GDM1 (cell line): ENCODE results near the gene SLC6A4.
"Not testable (repeated sequence)": the region's sequence is repeated elsewhere in the genome, so short reads cannot be mapped to it uniquely, and the experiment has no call there.

Experiments
- DNase-seq: peaks from one replicate; lab custom pipeline; 2025; lab: John Stamatoyannopoulos, UW

The SLC6A4 gene

DNA sequence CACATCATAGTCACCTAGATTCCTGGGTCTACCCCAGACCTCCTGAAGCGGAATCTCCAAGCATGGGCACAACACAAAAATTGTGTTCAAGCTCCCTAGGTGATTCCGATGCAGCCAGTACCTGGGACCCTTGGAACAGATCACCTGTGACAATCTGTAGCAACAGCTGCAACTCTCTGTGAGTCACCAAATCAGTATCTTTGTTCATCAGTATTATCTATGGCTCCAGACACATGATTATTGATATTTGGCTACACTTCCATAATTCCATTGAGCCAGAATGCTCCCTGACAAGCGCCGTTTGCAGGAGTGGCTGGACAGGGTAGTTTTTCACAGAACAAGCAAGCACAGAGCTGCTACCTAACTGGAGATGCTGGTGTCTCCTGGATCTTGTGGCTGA is 16.2 kb downstream of the SLC6A4 start:
- no peak for DNase-seq

- DNase-seq: no peak
Observed at GRCh38 chr17:30218799-30219198, 16.7 kb downstream of the SLC6A4 start.

- no peak for DNase-seq
Observed at GRCh38 chr17:30217746-30218245, 17.7 kb downstream of the SLC6A4 start.

DNA sequence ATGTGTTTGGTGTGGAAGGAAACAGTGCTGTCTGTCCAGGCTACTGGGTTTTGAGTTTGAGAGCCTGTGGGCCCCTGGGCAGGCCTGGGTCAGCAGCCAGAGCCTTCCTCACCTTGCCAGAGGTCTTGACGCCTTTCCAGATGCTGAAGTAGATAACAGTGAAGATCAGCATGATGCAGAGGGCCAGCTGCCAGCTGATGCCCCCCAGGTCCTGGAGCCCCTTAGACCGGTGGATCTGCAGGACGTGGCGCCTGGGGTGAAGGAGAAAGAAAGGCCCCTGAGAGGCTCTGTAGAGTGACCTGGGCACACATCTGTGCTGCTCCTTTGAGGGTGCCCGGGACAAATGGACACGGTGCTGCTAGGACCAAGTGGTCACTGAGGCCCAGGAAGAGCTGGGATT is 18.4 kb downstream of the SLC6A4 start:
- no peak for DNase-seq

DNA sequence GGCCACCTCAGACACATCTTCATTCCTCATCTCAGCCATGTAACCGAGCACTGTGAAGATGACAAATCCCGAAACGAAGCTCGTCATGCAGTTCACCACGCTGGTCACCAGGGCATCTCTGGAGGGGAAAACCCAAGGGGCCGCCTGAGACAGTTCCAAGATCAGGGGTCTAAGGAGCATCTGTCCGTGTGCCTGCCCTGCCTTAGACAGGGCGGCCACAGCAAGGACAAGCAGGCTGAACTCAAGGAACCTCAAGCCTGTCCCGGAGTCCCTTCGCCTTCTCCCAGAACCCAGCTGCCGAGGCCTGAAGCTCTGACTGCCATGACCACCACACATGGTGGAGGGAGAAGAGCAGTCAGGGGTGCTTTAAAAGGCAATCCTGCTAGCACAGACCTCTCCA is 22.7 kb downstream of the SLC6A4 start:
- DNase-seq: no peak

DNA sequence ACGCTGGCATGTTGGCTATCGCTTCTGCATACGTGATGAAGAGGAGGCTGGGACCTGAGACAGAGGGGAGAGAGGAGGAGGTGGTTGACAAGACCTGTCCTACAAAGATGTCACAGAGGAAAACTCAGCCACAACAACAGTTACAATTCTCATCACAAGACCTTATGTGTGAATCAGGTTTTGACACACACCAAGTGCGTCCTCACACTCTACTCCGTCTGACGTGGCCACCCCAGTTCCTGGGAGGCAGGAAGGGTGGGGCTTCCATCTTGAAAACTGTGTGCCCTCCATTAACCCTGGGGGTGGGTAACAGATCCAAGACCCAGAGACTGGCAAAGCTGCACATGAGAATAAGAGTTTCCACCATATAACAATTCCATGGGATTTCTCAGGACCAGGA is 24.1 kb downstream of the SLC6A4 start:
- no peak for DNase-seq

DNA sequence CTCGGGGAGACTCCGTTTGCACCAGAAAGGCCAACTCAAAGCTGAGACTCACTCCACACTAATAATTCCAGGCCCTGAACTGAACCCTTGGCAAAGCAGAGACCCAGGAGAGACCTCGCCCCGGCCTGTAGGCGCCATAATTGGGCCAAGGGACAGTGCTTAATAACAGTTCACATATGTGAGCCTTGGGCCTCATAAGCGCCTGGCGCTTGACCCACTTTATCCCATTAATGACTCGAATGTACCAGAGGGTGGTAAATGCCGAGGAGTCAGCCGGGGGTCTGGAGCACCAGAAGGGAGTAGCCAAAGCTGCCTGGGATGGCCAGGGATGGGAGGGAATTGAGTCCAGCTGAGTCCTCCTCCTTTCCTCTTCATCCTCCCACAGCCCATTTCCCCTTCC is 24.6 kb downstream of the SLC6A4 start:
- DNase-seq: no peak

DNA sequence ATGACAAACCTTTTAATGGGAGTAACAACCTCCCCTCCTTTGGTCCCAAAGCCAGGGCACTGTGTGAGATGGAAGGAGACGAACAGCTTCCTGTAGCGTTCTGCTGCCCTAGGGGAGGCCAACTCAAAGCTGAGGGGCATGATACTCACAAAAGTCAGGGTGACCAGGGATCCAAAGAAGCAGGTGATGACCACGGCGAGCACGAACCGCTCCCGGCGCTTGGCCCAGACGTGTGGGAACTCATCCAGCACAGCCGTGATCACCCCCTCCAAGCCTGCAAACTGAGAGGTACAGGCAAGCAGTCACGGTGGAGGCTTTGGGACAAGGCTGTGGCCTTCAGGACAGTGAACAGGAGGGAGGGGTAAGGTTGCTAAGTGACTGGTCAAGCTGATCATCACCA is 25.1 kb downstream of the SLC6A4 start:
- DNase-seq: no peak

- no peak for DNase-seq
Observed at GRCh38 chr17:30209930-30210329, 25.6 kb downstream of the SLC6A4 start.

DNA sequence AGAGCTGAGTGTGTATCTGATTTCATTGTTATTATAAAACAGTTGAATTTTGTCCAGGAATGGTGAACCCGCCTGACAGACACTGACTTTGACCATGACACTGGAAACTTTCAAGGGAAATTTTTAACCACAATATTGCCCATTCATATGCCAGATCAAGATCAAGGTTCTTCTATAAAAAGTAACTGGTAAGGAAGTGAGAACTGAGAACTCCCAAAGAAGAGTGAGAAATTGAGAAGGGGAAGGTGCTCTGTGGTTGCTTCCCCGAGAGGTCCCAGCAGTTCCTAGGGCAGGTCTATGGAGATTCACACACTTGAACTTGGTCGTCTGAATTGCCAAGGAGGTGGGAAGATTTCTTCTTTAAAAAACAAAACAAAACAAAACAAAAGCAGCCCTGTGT is 27.3 kb downstream of the SLC6A4 start:
- no peak for DNase-seq

- no peak for DNase-seq
Observed at GRCh38 chr17:30207655-30208054, 27.8 kb downstream of the SLC6A4 start.

DNA sequence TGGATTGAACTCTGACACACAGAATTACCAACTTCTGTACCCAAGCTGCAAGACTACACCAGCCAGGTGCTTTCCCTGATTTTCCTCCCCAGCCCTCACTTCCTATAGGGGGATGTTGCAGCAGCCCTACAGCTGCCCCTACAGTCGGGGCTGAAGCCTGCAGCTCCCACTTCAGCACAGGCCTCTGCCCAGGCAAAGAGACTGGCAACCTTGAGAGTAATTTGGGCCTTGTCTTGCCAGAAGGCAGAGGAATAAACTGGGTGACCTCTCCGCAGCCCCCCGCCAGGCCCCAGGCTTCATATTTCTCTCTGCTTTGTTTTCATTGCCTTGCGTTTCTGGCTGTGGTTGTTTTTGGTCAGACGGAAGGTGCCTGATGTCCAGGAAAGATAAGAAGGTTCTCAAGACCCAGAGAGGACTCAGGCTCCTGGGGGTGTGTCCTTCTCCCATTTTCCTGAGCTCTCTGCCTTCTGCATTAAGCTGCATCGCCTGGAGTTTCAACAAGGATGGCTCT is 32.0 kb downstream of the SLC6A4 start:
- no peak for DNase-seq

- not testable (repeated sequence) for DNase-seq
Observed at GRCh38 chr17:30200656-30201055, 34.8 kb downstream of the SLC6A4 start.

DNA sequence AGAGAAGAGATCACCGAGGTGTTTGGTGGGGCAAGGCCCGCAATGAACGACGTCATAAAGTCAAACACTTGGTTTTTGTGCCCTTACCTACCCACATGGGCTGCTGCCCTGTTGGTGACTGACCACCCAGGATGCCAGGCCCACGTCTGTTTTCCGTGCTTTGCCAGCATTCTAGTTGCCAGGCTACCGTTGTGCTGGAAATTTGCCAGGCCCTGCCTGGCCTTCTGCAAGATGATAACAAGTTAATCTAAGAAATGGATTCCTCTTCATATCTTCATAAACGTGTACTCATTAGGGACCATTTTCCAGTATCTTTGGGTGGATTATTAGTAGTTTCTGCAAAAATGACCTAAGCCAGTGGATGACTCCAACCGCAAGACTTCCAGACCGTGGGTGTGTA is 35.4 kb downstream of the SLC6A4 start:
- no peak for DNase-seq

DNA sequence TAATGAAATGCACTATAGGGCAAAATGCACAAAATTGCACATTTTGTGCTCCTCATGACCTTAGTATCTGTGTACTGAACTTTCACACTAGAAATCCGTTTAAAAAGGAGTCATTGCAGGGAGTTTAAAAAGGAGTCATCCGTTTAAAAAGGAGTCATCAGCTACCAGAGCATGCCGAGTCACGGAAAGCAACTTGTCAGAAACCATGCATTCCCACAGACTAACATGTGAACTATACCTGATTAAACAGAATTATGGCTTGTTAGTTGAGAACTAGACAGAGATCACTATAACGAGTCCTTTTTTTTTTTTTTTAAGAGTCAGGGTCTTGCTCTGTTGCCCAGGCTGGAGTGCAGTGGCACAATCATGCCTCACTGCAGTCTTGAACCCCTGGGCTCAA is 35.9 kb downstream of the SLC6A4 start:
- DNase-seq: no peak

DNA sequence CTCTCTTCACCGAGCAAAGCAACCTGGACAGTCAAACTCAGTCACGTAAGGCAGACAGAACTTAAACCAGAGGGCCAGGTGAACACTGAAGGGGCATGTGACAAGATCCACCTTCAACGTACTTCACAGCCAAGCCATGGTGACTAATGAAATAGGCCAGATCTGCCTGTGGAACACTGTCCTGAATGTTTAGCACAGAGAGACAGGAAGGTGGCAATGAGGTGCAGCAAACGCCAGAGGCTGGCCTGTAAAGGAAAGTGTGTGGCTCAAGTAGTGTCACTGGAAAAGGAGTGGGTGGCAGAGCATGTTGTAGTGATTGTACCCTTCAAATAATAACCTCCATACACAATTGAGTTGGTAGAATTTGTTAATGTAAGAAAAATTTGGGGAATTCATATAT is 38.1 kb downstream of the SLC6A4 start:
- DNase-seq: no peak

- no peak for DNase-seq
Observed at GRCh38 chr17:30196504-30196903, 39.0 kb downstream of the SLC6A4 start.

GRCh38 chr17:30191072-30191471 is 44.4 kb downstream of the SLC6A4 start:
- DNase-seq: no peak

DNA sequence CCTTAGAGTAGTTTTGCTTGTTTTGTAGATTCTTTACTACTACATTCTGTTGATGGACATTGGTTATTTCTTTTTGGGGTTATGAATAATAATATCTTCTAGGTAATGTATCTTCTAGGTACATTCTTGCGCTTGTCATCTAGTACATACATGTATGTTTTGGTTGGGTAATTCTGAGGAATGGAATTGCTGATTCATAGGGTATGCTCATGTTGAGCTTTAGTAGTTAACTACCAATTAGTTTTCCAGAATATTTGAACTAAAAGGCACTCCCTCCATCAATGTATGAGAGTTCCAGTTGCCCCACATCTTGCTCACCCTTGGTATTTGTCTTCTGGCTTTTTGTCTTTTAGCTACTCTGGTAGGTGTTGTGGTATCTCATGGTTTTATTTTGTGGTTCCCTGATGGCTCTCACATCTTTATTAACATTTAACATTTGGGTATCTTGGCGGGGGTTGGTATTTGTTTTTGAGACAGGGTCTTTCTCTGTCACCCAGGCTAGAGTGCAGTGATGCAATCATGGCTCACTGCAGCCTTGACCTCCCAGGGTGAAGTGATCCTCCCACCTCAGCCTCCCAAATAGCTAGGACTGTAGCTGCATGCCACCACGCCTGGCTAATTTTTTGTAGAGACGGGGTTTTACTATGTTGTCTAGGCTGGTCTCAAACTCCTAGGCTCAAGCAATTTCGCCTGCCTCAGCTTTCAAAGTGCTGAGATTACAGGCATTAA is 47.1 kb downstream of the SLC6A4 start:
- no peak for DNase-seq

- DNase-seq: no peak
Observed at GRCh38 chr17:30187573-30187972, 47.9 kb downstream of the SLC6A4 start.

DNA sequence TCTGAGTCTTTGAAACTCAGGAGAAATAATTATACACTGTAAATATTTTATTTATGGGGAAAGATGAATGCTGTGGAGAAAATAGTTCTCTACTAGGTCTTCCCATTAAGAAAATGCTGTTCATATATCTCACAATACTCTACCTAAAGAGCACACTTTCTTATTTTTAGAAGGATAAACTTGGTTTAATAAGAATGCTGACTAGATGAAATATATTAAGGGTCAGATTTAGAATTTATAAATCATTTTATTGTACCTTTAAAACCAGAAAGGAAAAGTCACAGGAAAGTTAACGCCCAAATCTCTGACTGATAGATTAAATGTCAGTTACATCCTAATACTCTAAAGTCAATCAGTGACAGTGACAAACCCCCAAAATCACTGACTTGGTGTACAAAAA is 48.7 kb downstream of the SLC6A4 start:
- DNase-seq: no peak

GRCh38 chr17:30176855-30177254 is 58.6 kb downstream of the SLC6A4 start:
- DNase-seq: no peak

GRCh38 chr17:30174556-30174955 is 60.9 kb downstream of the SLC6A4 start:
- no peak for DNase-seq

DNA sequence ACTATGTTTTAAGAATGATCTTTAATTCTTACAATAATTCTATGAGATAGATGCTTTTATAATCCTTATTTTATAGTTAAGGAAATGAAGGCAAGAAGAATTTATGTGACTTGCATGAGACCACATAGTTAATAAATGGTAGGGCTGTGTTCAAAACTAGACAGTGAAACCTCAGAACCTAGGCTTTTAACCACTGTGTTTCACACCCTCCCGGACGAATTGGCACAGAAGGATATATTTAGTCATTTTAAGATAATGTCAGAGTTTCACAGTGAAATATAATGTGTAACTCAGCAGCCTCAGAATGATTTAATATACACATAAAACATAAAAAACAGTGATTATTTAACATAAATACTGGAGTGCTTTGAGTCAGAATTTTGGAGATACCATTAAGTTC is 61.8 kb downstream of the SLC6A4 start:
- DNase-seq: no peak
